ENCODE data around the gene RFTN1. TPM values are rescaled to one million over a fixed set of nuclear protein-coding genes. Genes with fewer than 3 reads are reported as not detected.

The RFTN1 gene
- polyA plus RNA-seq, 2 of the 4 experiments (the other 2 are of a cell fraction), result 1.8 to 3.7 TPM

GRCh38 chr3:16423947-16424673 lies 89.4 kb downstream of the RFTN1 start:
- ChIA-PET CTCF (interaction anchor here (0.7 kb wide), 1 partner anchor 13 kb away, joined by 3 read pairs; no protein-coding TSS in a partner anchor), POLR2A (no interaction called here)
- TF ChIP-seq HOXB13 (CRISPR knock-in tag; IDR thresholded peaks at IDR 0.05; ENCODE audit: low read depth), result no peak
- TF ChIP-seq EHF (CRISPR knock-in tag; IDR thresholded peaks at IDR 0.05), result no peak
- no peak for TF ChIP-seq CHD4 (IDR thresholded peaks at IDR 0.05; ENCODE audit: borderline replicate concordance)
- TF ChIP-seq MYC (IDR thresholded peaks at IDR 0.05; ENCODE audit: borderline replicate concordance, low read length), result no peak
- no peak for TF ChIP-seq ESRRA (IDR thresholded peaks at IDR 0.05; ENCODE audit: borderline replicate concordance, low read length)
- no peak for TF ChIP-seq KDM1A (IDR thresholded peaks at IDR 0.05; ENCODE audit: low read depth)
- TF ChIP-seq MAX (IDR thresholded peaks at IDR 0.05), result no peak
- TF ChIP-seq, protein P1, sequence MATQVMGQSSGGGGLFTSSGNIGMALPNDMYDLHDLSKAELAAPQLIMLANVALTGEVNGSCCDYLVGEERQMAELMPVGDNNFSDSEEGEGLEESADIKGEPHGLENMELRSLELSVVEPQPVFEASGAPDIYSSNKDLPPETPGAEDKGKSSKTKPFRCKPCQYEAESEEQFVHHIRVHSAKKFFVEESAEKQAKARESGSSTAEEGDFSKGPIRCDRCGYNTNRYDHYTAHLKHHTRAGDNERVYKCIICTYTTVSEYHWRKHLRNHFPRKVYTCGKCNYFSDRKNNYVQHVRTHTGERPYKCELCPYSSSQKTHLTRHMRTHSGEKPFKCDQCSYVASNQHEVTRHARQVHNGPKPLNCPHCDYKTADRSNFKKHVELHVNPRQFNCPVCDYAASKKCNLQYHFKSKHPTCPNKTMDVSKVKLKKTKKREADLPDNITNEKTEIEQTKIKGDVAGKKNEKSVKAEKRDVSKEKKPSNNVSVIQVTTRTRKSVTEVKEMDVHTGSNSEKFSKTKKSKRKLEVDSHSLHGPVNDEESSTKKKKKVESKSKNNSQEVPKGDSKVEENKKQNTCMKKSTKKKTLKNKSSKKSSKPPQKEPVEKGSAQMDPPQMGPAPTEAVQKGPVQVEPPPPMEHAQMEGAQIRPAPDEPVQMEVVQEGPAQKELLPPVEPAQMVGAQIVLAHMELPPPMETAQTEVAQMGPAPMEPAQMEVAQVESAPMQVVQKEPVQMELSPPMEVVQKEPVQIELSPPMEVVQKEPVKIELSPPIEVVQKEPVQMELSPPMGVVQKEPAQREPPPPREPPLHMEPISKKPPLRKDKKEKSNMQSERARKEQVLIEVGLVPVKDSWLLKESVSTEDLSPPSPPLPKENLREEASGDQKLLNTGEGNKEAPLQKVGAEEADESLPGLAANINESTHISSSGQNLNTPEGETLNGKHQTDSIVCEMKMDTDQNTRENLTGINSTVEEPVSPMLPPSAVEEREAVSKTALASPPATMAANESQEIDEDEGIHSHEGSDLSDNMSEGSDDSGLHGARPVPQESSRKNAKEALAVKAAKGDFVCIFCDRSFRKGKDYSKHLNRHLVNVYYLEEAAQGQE (IDR thresholded peaks at IDR 0.05), result no peak
- TF ChIP-seq USF2 (IDR thresholded peaks at IDR 0.05), result no peak
- TF ChIP-seq CEBPB (IDR thresholded peaks at IDR 0.05), result no peak
- TF ChIP-seq, protein P2, sequence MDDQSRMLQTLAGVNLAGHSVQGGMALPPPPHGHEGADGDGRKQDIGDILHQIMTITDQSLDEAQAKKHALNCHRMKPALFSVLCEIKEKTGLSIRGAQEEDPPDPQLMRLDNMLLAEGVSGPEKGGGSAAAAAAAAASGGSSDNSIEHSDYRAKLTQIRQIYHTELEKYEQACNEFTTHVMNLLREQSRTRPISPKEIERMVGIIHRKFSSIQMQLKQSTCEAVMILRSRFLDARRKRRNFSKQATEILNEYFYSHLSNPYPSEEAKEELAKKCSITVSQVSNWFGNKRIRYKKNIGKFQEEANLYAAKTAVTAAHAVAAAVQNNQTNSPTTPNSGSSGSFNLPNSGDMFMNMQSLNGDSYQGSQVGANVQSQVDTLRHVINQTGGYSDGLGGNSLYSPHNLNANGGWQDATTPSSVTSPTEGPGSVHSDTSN (IDR thresholded peaks at IDR 0.05), result no peak
- no peak for FAIRE-seq
- Histone ChIP-seq H3K4me2 (no peak overlapping the region), H3K9me3 (no peaks in the 10 kb centered on the region), H3K4me1 (peaks cover 17% of the 10 kb centered on the region; the same call in 2 of the 3 replicates), H3K4me3 (no peak overlapping the region), H3K27ac (no peak overlapping the region)
- no peak for ATAC-seq
- DNase-seq (ENCODE audit: low read depth in 1 of 2, low spot score in 1 of 2), result no peak
- 62% methylated on average over 5 of the region's 5 CpGs for WGBS (ENCODE audit: missing lambda C conversion rate)

DNA sequence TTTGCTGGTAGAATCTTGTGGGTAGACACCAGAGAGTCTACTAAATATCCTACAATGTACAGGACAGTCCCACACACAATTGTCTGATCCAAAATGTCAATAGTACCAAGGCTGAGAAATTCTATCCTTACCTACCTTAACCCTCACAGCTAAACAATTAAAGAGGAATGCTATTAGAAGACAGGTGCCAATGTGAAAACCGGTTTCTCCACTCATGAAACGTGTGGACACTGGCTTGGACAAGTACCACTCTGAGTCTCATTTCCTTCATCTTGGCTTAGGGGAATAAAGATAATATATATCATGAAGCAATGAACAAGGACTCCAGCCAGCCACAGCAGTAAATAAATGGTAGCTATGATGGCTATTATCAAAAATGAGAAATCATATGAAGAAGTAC lies 90.2 kb downstream of the RFTN1 start:
- ATAC-seq (no peak), FAIRE-seq (no peak), DNase-seq (ENCODE audit: low read depth in 1 of 2, low spot score in 1 of 2) (no peak)
- Histone ChIP-seq H3K9me3 (no peaks in the 10 kb centered on the region), H3K27ac (no peak overlapping the region), H3K4me3 (no peak overlapping the region), H3K4me2 (no peak overlapping the region), H3K4me1 (peaks cover 17% of the 10 kb centered on the region; the same call in 2 of the 3 replicates)
- 18% methylated on average over 2 of the region's 2 CpGs for WGBS (ENCODE audit: missing lambda C conversion rate)
- ChIA-PET POLR2A (no interaction called here), CTCF (no interaction called here)
- TF ChIP-seq RAD21 (conservative IDR thresholded peaks at IDR 0.05 in 1 of 2, IDR thresholded peaks at IDR 0.05 in 1 of 2) (no peak), MAFK (IDR thresholded peaks at IDR 0.05; ENCODE audit: partially characterized antibody) (no peak), MAX (IDR thresholded peaks at IDR 0.05) (no peak), CBX2 (IDR thresholded peaks at IDR 0.05; ENCODE audit: borderline replicate concordance, low read depth) (no peak)

- WGBS (ENCODE audit: missing lambda C conversion rate), result 22% methylated on average over 5 of the region's 5 CpGs
- DNase-seq (ENCODE audit: low read depth in 1 of 2, low spot score in 1 of 2) (no peak), ATAC-seq (peak in 1 of 2 experiments; percentile 50; a peak in 3 of 6 replicates), FAIRE-seq (no peak)
- Histone ChIP-seq H3K27ac (0 out of 6 replicates have a peak overlapping the region, but pooled peaks of 1 of the 2 experiments have one; percentile 17), H3K4me2 (0 out of 3 replicates have a peak overlapping the region, but pooled peaks have one; percentile 16), H3K9me3 (no peaks in the 10 kb centered on the region), H3K4me1 (peaks cover 19% of the 10 kb centered on the region), H3K4me3 (no peak overlapping the region)
- ChIA-PET CTCF (no interaction called here), POLR2A (no interaction called here)
- TF ChIP-seq, protein P1 (IDR thresholded peaks at IDR 0.05), result no peak
- TF ChIP-seq ZNF302 (CRISPR knock-in tag; IDR thresholded peaks at IDR 0.05) (no peak), ESRRA (IDR thresholded peaks at IDR 0.05; ENCODE audit: borderline replicate concordance, low read length) (no peak), POLR2AphosphoS2 (conservative IDR thresholded peaks at IDR 0.05; ENCODE audit: low read length) (no peak), KDM5A (IDR thresholded peaks at IDR 0.05) (no peak), JUN (IDR thresholded peaks at IDR 0.05) (no peak), PHF8 (IDR thresholded peaks at IDR 0.05; ENCODE audit: borderline replicate concordance, low read depth) (no peak), CBX2 (IDR thresholded peaks at IDR 0.05; ENCODE audit: borderline replicate concordance, low read depth) (no peak), FOSB (CRISPR knock-in tag; IDR thresholded peaks at IDR 0.05) (no peak), ZC3H11A (IDR thresholded peaks at IDR 0.05) (no peak)
Measured at GRCh38 chr3:16419640-16420241, 93.8 kb downstream of the RFTN1 start.
